GM21717 (cell line): ENCODE measurements around the gene PGC.

ENCODE experiments used
- ATAC-seq: cut with Tn5 transposase; IDR thresholded peaks from one replicate; pipeline ENCODE4 v1.9.1; 2021; ENCODE audit warnings: mild to moderate bottlenecking, moderate library complexity; ENCODE audit not compliant: unreplicated experiment

Gene PGC

DNA sequence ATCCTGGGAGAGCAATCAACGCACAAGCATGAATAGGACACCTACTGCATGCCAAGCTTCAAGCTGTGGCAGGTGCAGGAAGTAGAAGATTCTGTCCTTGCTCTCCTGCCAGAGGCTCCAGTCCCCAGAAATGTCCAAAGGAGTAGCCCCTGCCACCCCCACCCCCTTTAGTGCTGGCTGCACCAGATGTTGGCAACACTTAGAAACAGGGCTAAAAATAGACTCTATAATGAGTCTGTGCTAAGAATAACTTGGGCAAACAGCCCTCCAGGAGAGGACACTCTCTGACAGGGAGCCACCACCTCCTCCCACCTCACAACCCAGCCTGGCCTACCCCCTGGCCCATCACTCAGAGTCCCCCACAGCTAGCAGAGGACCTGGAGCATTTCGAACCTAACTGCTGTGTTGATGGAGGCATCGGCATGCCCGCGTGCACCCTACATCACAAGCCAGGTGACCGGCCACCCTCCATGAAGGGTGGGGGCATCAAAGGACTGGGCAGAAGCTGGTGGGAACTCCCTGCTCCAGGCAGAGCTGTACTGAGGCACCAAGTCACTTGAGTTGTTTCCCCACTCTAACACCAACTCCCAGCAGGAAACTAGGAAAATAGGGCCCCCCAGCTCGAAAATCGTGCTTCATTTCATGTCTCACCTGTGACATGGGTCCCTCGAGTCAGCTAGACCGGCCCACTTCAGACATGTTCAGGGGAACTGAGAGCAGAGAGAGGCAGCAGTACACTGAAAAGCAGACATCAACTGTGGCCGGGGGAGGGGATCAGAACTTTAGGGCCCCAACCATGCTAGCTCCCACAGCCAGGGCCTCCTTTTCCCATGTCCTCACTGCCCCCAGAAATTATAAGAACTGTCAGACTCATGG, 30.4 kb downstream of the PGC start:
- no peak for ATAC-seq

DNA sequence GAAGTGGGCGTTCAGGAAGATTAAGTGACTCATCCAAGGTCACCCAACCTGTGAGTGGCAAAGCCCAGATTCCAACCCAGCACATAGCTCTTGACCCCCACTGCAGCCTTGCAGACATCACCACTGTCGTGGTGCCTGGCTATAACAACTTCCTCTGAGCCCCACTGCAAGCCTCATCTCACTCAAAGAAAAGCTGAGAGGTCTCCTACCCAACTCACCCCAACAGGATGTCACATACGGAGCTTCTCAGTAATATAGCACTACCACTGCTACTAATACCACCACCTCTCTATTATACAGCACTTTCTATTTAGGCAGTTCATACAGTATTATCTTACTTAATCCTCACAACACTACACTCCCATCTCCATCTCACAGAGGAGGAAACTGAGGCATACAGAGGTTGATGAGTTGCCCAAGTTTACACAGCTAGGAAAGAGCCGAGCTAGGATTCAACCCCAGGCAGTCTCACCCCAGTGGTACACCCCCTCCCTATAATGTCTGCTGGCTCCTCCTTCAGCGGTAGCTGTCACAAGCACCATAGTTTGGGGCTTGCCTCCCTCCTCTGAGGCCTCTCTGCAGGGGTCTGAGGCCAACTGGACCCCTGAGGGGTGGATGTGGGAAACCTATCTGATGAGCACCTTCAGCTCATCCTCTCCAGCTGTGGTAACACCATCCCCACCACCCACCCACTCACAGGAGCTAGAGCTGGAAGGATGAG, 31.2 kb downstream of the PGC start:
- ATAC-seq, result no peak

DNA sequence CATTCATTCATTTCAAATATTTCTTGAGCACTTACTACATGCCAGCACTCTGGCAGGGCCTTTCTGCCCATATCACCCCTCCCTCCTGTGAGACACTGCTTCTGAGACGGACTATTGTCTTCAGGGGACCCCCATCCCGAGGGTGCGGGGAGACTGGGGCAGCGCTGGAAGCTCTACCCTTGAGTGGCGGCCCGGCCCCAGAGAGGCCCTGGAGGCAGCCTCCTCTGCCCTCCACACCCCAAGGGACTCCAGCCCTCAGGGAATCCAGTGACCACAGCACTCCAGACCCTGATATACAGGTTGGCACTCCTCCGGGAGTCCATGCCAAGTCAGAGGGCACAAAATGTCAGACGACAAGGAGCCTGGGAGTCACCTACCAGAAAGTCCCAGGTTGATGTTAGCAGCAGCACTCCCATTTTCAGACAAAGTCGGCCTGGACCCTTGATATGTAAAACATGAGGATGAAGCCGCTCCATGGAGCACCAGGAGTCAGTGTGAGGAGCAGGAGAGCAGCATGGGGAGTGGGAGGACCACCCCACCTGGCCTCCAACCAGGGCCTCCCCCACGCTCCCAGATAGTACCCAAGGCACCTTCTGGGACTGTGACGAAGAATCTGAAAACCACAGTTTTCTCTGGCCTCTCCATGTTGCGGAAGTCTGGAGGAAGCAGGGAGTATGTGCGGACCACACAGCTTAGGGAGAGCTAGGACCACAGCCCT, 32.5 kb downstream of the PGC start:
- ATAC-seq, result no peak

DNA sequence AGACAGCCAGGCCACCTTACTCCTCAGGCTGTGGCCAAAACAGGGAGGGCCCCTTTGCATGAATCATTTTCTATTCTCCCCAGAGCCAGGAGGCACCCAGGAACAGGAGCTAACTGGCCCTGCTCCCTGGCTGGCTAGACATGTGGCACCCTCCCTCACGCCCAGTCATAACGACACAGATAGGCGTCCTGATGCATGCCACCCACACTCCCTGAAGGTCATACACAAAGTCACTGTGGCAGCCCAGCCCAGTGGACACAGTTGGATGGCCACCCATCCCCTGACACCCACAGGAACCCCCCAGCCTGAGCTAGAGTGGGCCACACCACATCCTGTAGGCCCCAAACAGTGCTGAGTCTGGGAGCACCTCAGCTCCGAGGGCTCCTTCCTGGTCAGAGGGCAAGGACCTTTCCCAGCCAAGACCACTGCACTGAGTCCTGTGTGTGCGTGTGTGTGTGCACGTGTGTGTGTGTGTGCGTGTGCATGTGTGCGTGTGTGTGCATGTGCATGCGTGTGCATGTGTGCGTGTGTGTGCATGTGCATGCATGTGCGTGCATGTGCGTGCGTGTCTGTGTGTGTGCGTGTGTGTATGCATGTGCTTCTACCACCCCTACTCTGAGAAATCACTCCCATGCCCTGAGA, 33.4 kb downstream of the PGC start:
- peak; percentile 47 for ATAC-seq

DNA sequence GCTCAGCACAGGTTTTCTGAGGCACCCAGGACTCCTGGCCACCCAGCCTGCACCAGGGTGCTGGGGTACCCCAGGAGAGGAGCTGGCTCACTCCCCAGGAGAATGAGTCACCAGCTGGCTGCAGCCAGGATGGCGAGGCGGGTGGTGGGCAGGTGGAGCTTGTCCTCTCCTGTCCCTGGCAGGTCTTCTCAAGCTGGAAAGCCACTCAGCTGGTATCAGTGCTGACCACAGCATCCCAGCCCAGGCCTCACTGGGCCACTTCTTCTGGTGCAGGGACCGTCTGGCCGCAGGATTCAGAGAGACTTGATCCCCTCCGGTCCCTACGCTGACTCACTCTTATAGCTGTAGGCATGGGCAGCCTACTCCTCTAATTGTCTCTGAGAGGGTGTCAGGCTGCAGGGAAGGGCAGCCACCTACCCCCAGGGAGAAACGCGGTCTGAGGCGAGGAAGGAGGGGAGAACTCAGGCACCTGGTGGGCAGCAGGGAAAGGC, 34.0 kb downstream of the PGC start:
- peak; percentile 13 for ATAC-seq

DNA sequence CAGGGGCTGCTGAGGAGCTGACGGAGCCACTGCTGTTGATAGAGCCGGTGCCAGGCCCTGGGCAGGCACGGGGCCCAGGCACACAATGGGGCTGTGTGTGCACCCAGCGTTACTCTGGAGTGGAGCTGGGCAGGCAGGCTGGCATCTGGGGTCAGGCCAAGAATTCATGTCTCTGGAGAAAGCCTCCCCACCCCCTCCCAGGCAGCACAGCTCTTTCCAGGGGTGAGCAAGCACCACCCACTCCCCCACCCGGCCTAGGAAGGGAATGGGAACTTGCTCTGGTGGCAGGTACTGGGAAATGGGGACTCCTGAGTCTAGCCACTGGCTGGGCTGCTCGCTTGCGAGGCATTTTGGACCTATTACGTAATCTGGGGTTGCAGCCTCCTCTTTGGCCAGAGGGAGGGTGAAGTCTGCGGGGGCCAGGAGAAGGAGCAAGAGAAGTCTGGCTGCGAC, 34.5 kb downstream of the PGC start:
- no peak for ATAC-seq

DNA sequence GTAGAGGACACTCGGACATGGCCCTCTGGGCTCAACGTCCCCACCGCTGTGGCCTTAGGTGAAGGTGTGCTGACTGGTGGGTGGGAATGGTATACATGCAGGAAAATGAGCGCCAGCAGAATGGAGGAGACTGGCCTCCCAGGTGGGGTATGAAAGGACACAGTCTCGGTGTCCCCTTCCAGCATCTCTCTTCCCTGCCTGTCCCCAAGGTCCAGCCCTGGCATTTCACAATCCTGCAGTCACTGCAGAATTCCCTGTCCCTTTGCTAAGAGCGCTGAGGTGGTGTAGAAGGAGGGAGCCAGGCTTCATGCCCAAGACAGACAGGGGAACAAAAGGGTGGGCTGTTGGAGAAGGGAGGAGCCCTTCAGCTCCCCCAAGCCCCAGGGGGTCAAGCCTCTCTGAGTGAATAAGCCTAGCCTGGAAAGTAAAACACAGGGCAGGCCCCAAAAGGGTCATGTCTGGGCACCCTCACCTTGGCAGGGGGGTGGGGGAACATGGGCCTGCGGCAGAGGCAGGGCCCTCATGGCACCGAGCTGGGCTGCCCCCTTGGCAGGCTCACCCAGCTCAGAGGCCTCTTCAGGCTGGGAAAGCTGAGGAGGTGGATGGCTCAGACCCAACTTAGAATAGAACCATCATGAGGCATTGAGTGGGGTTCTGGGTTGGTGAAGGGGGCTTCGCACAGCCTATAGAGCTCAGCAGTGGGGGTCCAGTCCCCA, 35.7 kb downstream of the PGC start:
- ATAC-seq, result no peak

DNA sequence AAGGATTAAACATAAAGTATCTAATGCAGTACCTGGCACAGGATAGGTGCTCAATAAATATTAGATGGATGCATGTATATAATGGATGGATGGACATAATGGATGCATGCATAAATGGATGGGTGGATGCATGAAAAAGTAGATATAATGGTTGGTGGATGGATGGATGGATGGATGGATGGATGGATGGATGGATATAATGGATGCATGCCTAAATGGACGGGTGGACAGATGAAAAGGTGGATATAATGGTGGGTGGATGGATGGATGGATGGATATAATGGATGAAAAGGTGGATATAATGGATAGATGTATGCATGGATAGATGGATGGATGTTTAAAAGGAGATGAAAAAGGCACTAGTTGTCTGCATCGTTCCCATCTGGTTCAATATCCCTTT, 37.8 kb downstream of the PGC start:
- ATAC-seq, result no peak

DNA sequence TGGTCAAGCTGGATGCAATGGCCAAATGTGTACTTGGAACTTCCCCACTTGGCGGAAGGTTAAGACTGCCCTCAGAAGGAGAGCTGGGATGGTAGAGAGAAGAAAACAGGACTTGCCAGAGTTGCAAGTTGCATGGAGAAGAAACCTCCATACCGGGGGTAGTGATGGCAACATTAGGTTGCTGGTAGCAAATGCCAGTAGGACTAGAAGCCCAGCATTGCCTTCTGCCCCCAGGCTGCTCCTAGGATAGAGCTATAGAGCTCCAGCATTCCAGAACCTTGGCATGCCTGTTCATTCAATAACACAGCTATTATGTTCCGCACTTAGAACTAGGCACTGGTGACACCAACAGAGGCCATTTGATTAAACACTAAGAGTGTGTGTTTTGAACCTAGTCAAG, 38.3 kb downstream of the PGC start:
- ATAC-seq, result no peak

DNA sequence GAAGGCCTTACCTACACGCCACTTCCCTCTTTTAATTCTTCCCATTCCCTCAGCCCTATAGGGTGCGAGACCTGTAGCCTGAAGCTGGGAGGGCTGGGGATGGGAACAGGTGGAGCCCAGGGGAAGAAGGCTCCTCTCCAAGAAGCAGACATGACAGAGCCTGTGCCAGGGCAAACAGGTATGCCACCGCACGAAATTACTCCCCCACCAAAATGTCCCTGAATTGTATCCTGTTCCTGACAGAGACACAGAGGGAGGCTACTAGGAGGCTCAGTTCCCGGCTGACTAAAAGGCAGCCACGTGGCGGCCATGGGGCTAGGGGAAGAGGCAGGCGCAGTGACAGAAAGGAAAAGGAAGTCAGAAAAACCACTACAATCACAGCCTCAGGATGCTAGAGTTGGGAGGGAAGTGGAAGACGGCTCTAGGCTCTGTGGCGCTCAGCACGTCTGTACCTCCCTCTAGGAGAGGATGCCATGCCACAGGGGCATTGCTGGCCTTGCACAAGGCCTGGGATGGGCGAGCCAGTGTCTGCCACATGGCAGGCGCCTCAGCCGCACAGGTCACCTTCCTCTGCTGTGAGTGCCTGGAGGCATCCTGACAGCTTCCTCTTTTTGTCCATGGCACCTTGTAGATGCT, 39.5 kb downstream of the PGC start:
- ATAC-seq, result no peak

DNA sequence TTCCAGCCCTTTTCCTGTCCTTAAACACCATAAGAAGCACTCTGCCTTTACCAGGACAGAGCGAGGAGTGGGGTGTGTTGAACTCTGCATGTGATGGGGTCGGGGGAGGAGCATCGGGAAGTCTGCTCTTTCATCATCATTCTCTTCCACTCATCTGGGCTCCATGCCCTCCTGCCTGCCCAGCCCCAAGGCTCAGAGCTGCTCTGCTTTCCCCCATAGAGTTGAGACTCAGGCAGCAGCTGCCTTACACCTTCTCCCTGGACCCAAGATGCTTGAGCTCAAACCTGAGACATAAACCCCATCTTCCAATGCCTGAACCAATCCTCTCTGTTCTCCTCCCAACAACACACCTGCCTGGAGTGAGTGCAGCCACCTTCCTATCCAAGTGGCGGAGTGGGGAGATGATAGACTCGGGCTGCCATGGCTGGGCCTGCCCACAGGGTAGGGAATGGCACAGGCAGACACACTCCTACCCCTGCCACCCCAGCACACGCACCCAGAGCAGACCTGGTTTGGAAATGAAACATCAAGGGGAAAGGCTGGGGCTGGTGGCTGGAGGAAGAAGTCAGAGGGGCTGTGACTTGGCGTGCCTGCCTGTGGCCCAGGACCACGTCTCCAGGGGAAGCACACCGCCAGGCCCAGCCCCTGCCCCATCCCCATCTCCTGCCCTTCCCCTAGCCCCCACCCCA, 40.2 kb downstream of the PGC start:
- no peak for ATAC-seq

DNA sequence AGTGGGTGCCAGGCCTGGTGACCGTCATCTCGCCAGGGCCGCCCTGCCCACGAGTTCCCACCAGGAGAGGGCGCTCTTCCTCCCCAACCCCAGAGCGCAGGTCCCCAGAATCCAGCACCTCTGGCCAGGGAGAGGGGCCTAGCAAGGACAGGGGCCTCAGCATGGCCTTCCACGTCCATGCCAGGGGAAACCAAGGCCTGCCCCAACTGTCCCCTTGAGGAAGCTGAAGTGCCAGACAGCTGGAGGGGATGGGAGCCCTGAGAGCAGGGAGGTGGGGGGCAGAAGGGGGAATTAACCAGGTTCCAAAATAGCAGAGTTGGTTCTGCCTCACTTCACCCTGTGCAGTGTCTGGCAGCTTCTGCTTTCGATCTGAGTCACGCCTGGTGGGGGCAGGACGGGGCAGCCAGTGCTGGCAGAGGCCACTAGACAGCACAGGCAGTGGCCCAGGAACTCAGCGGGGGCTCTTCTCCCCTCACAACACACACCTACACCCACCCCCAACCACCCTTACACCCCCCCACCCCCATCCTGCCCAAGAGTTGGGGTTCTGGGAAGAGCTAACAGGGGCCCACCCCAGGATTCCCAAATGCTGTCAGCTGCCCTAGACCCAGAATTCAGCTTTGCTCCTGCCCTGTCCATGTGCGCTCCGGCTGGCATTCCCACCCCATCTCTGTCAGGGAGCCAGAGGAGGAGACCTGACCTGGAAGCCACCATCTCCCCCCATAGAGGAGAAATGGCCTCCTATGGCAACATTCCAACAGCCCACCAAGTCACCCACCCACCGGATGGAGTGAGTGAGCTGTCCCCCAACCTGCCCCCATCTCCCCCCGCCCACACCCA, 41.0 kb downstream of the PGC start:
- peak; percentile 60 for ATAC-seq

DNA sequence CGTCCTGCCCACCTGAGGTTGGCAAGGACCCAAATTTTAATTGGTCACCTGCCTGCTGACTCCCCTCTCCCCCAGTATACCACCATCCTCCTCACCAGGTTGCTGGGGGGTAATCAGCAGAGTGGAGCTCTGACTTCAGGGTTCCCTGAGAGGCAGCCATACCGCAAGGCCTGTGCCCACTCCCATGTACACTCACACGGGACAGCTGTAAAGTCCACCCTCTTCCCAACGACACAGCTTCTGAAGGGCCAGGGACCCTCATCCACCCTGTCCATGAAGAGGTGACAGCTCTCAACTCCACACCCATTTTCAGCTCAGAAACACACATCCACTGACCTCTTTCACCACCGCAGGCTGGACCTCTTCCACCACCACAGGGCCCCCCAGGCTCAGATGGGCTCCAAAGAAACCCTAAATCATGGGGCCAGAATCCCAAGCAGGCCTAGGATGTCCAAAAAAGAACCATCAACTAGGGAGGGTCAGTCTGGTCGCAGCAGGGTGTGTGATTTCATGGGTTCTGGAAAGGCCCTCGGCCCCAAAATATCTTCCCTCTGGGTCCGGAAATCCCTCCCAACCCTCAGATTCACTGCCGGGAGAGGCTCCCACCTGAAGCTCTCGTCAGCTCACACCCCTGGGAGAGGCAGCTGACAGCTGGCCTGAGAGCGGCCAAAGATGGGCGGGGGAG, 41.7 kb downstream of the PGC start:
- ATAC-seq, result no peak

DNA sequence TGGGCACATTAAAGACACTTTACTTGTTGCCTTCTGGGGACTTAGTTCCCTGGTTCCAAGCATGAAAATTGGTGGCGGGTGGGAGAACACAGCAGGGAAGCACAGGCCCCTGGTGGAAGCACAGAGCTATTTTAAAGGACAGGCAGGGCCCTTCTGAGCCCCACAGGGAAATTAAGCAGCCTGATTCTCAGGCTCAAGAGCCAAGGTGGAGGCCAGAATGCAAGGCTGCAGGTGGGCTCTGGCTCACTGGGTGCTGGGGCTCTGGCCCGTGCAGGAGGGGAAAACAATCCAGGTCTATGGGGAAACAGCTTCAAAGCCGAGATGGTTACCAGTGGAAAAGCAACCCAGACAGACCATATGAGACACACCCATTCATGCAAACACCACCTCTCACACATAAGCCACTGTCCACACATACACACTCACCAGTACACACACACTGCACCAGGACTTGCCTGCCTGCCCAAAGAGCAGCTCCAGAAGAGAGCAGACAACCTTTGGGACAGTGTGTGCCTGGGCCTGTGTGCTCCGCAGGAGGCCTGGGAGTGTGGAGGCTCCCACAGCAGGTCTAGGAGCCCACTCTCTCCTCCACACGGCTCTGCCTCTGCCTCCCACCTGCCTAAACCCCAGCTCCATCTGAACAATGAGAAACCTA, 42.4 kb downstream of the PGC start:
- no peak for ATAC-seq

DNA sequence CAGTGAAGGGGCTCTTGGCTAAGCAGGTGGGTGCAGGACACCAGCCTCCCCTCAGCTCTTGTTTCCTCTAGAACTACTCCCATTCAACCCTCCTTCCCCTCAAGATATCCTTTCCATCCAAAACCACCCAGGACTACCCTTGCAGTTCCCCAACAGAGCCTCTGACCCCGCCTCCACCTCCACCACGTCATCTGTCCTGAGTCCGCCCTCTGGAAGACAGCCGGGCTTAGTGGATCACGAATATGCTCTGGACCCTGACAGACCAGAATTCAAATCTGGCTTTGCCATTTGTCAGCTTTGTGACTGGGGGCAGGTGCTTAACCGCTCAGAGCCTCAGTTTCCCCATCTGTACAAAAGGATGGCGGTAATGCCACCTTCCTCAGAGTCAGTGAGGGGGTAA, 43.2 kb downstream of the PGC start:
- ATAC-seq, result no peak

DNA sequence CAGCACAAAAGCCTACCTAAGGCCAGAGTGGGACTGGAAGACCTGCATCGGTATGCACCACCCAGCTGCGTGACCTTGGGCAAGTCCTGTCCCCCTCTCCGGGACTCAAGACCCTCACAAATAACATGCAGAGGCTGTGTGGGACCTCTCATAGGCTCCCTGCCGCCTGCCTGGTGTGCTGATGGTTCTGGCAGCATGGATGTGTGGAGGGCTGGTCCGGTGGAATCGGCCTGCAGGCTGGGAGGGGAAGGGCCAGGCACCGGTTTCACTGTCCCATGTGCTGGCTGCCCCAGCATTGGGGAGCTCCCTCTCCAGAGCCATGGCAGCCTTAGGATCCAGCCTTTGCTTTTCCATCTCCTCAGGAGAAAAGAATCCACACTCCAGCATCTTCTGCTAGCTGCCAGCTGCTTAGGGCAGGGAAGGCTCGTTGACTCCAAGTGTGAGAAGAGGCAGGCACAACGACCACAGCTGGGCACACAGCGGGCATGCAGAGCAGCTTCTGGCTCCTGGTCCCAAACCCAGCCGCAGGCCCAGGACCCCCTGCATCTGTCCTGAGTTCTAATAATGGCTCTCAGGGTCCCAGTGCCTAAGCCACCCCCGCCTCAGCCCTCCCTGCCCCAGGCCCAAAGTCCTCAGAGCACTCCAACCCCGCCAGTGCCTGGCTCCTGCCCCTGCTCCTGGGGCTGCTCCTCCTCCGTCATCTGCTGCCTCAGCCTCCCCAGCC, 44.3 kb downstream of the PGC start:
- no peak for ATAC-seq
